ENCODE data around the gene RAB7A. TPM values are rescaled to one million over a fixed set of nuclear protein-coding genes. Genes with fewer than 3 reads are reported as not detected.

RAB7A gene
- total RNA-seq, 4 donors from 2014 or later: 89.2 to 128 (median 114) TPM

DNA sequence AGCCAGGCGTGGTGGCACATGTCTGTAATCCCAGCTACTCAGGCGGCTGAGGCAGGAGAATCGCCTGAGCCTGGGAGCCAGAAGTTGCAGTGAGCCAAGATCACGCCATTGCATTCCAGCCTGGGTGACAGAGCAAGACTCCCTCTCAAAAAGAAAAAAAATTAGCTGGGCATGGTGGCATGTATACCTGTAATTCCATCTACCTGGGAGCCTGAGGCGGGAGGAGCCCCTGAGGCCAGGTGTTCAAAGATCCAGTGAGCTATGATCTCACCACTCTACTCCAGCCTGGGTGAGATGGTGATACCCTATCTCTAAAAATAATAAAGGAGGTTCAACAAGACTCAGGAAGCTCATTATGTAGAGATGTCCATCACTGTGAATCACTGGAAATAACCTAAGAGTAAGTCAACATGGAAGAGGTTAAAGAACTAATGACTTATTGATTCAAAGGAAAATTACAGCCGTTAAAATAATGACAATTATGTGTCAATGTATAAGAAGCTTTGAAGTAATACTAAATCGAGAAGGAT lies 19.8 kb upstream of the RAB7A start:
- TF ChIP-seq EP300 (IDR thresholded peaks at IDR 0.05) (no peak), POLR2A (IDR thresholded peaks at IDR 0.05) (no peak)
- TF ChIP-seq, protein P1, sequence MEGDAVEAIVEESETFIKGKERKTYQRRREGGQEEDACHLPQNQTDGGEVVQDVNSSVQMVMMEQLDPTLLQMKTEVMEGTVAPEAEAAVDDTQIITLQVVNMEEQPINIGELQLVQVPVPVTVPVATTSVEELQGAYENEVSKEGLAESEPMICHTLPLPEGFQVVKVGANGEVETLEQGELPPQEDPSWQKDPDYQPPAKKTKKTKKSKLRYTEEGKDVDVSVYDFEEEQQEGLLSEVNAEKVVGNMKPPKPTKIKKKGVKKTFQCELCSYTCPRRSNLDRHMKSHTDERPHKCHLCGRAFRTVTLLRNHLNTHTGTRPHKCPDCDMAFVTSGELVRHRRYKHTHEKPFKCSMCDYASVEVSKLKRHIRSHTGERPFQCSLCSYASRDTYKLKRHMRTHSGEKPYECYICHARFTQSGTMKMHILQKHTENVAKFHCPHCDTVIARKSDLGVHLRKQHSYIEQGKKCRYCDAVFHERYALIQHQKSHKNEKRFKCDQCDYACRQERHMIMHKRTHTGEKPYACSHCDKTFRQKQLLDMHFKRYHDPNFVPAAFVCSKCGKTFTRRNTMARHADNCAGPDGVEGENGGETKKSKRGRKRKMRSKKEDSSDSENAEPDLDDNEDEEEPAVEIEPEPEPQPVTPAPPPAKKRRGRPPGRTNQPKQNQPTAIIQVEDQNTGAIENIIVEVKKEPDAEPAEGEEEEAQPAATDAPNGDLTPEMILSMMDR (IDR thresholded peaks at IDR 0.05): no peak
- no peaks in the 10 kb centered on the region for H3K36me3 ChIP-seq
- H3K9me3 ChIP-seq: no peaks in the 10 kb centered on the region
- no peaks in the 10 kb centered on the region for H3K27me3 ChIP-seq
- WGBS, 2 donors: 84 to 92% methylated on average over 7 of the region's 7 CpGs
- no peaks in the 10 kb centered on the region for H3K4me1 ChIP-seq
- H3K27ac ChIP-seq: no peak overlapping the region
- DNase-seq (ENCODE audit: low spot score in 2 of 2): no peak
- H3K4me3 ChIP-seq: no peak overlapping the region

DNA sequence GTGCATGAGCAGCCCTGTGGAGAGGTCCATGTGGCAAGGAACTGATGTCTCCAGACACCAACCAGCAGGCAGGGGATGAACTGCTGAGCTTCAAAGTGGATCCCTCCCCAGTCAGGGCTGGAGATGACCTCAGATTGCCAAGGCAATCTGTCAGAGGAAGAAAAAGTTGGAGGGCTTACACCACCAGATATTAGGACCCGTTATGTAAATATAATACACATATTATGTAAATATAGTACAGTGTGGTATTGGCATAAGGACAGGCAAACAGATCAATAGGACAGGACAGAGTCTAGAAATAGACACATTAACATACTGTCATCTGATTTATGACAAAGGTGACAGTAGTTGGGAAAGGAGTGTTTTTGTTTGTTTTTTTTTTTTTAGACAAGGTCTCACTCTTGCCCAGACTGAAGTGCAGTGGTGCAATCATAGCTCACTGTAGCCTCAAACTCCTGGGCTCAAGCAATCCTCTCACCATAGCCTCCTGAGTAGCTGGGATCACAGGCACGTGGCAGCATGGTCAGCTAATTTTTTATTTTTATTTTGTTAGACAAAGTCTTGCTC lies 18.0 kb upstream of the RAB7A start:
- Histone ChIP-seq H3K27ac (no peak overlapping the region), H3K9me3 (no peaks in the 10 kb centered on the region), H3K36me3 (no peaks in the 10 kb centered on the region), H3K4me1 (no peaks in the 10 kb centered on the region), H3K27me3 (no peaks in the 10 kb centered on the region), H3K4me3 (no peak overlapping the region)
- no peak for DNase-seq (ENCODE audit: low spot score in 2 of 2)
- TF ChIP-seq EP300 (IDR thresholded peaks at IDR 0.05) (no peak), POLR2A (IDR thresholded peaks at IDR 0.05) (no peak)
- TF ChIP-seq, protein P1 (IDR thresholded peaks at IDR 0.05): no peak
- 71 to 83% methylated on average over 2 of the region's 2 CpGs for WGBS, 2 donors

DNA sequence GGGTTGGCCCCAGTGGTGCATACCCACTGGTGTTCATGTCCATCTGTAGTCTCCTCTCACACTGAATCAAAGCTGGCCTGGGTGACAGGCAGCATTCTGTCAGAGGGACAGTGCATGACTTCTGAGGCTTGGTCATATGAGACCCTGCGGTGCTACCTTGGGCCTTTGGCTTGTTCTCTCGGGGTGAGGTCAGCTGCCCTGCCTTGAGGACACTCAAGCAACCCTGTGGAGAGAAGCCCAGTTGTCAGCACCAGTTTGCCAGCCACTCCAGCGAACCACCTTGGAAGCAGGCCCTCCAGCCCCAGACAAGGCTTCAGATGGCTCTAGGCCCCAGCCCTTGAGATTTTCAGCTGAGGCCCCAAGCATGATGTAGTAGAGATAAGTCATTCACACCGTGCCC lies 16.9 kb upstream of the RAB7A start:
- no peak overlapping the region for H3K4me3 ChIP-seq
- no peaks in the 10 kb centered on the region for H3K27me3 ChIP-seq
- no peak for TF ChIP-seq EP300 (IDR thresholded peaks at IDR 0.05)
- TF ChIP-seq, protein P1 (IDR thresholded peaks at IDR 0.05): no peak
- TF ChIP-seq POLR2A (IDR thresholded peaks at IDR 0.05): no peak
- no peaks in the 10 kb centered on the region for H3K36me3 ChIP-seq
- H3K4me1 ChIP-seq: no peaks in the 10 kb centered on the region
- no peak for DNase-seq (ENCODE audit: low spot score in 2 of 2)
- H3K9me3 ChIP-seq: no peaks in the 10 kb centered on the region
- WGBS, 2 donors: 85 to 87% methylated on average over 3 to 4 of the region's 4 CpGs
- no peak overlapping the region for H3K27ac ChIP-seq

DNA sequence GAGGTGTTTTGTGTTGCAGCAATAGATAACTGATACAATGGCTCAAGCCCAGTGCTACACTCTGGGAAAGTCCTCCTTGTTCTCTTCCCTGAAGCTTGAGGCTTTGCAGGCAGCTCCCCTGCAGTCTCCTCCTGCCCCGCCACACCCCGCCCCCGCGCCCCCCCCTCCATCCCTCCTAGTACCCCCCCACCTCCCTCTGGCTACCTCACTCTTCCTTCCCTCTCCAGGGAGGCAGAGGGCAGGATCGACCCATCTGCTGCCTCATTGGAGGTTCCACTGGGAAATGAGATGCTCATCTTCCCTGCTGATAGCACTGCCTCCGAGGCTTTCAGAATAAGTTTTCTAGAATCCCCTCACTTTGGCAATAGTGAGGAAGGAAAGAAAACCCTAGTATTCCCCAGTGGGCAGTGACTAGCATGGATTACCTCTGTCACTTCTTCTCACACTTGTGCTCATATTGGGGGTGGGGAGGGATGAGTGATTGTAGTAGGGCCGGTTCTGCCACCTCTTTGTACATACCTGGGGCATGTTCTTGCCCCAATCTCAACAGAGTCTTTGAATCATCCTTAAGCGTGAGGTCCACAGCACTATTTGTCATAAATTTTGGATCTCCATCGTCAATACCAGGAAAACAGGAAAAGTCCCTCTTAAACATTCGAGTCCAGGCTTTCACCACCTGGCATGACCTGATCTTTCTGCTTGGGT lies 16.3 kb upstream of the RAB7A start:
- no peak overlapping the region for H3K27ac ChIP-seq
- H3K36me3 ChIP-seq: no peaks in the 10 kb centered on the region
- no peaks in the 10 kb centered on the region for H3K9me3 ChIP-seq
- WGBS, 2 donors: 35 to 46% methylated on average over 10 of the region's 10 CpGs
- no peak for DNase-seq (ENCODE audit: low spot score in 2 of 2)
- TF ChIP-seq POLR2A (IDR thresholded peaks at IDR 0.05) (no peak), EP300 (IDR thresholded peaks at IDR 0.05) (no peak)
- TF ChIP-seq, protein P1 (IDR thresholded peaks at IDR 0.05): no peak
- no peaks in the 10 kb centered on the region for H3K4me1 ChIP-seq
- no peaks in the 10 kb centered on the region for H3K27me3 ChIP-seq
- H3K4me3 ChIP-seq: no peak overlapping the region

DNA sequence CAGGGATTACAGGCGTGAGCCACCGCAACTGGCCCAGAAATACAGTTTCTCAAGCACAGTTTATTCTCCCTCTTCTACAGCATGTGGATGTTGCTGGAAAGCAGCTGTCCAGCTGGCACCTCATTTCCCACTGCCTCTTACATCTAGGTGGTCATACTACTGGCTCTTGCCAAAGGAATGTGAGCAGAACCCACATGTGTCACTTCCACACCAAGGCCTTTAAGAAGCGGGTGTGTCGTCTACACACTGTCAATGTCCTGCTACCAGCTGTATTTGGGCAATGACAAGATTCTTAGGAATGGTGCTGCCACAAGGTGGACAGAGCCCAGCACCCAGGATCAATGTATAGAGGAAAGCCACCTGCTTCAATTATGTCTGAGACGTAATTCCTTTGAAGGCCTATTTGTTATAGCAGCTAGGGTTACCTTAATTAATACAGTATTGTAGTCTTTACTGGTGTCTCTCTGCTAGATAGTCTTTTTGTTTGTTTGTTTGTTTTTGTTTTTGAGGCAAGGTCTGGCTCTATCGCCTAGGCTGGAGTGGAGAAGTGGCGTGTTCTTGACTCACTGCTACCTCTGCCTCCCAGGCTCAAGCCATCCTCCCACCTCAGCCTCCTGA lies 15.1 kb upstream of the RAB7A start:
- no peak for TF ChIP-seq POLR2A (IDR thresholded peaks at IDR 0.05)
- TF ChIP-seq, protein P1 (IDR thresholded peaks at IDR 0.05): no peak
- TF ChIP-seq EP300 (IDR thresholded peaks at IDR 0.05): no peak
- no peak for DNase-seq (ENCODE audit: low spot score in 2 of 2)
- Histone ChIP-seq H3K27me3 (no peaks in the 10 kb centered on the region), H3K4me1 (no peaks in the 10 kb centered on the region), H3K9me3 (no peaks in the 10 kb centered on the region), H3K36me3 (no peaks in the 10 kb centered on the region), H3K27ac (no peak overlapping the region), H3K4me3 (no peak overlapping the region)
- 93 to 94% methylated on average over 7 of the region's 7 CpGs for WGBS, 2 donors
